WTC11 (cell line): ENCODE measurements around the gene ZSWIM6. TPM values are rescaled to one million over a fixed set of nuclear protein-coding genes. Genes with fewer than 3 reads are reported as not detected.

Experiments
- ATAC-seq: fragments of 200-7000 bp; cut with Tn5 transposase; 2 replicates; pipeline ENCODE4 v1.10.0; 2021; ENCODE audit warnings: mild to moderate bottlenecking, moderate library complexity
- CTCF ChIA-PET: fragments of 300-600 bp; sonication (Branson Sonifier 250); formaldehyde crosslinking; loops from one replicate; lab custom pipeline; 2021; ENCODE audit warnings: antibody characterized with exemption; lab: Charles Lee
- POLR2A ChIA-PET: fragments of 350-600 bp; sonication (Branson Sonifier 250); formaldehyde crosslinking; loops from one replicate; lab custom pipeline; 2021; ENCODE audit warnings: antibody characterized with exemption; lab: Charles Lee
- DNase-seq: peaks from one replicate; pipeline ENCODE4 v3.0.0; 2021; ENCODE audit warnings: low spot score
- H3K27ac Mint-ChIP-seq: 2 replicates; pipeline ENCODE4 v1.8.0; 2021; ENCODE audit warnings: mixed read lengths
- H3K27me3 Mint-ChIP-seq: 2 replicates; pipeline ENCODE4 v1.8.0; 2021; ENCODE audit warnings: low read depth, mild to moderate bottlenecking, moderate library complexity, mixed read lengths
- H3K36me3 Mint-ChIP-seq: 2 replicates; pipeline ENCODE4 v1.8.0; 2021; ENCODE audit warnings: mixed read lengths
- H3K4me1 Mint-ChIP-seq: 2 replicates; pipeline ENCODE4 v1.8.0; 2022; ENCODE audit warnings: mixed read lengths
- H3K4me3 Mint-ChIP-seq: 2 replicates; pipeline ENCODE4 v1.8.0; 2021; ENCODE audit warnings: mild to moderate bottlenecking, moderate library complexity, mixed read lengths
- H3K9me3 Mint-ChIP-seq: 2 replicates; pipeline ENCODE4 v1.8.0; 2021; ENCODE audit warnings: mixed read lengths
- EMX1 ChIP-seq: fragments of 250-450 bp; sonication (Bioruptor Pico); IDR thresholded peaks from 2 replicates; pipeline ENCODE4 v1.8.0; 2021; ENCODE audit warnings: mild to moderate bottlenecking
- ESRRA ChIP-seq: sonication (generic); formaldehyde crosslinking; IDR thresholded peaks from 2 replicates; pipeline ENCODE4 v1.8.1; 2022; ENCODE audit warnings: mild to moderate bottlenecking, missing genetic modification reagents, borderline replicate concordance
- FOXP1 ChIP-seq: sonication (generic); formaldehyde crosslinking; IDR thresholded peaks from 2 replicates; pipeline ENCODE4 v1.8.0; 2022; ENCODE audit warnings: missing genetic modification reagents, mild to moderate bottlenecking, moderate library complexity, borderline replicate concordance
- JAZF1 ChIP-seq: fragments of 250-450 bp; sonication (Bioruptor Pico); IDR thresholded peaks from 2 replicates; pipeline ENCODE4 v1.9.0; 2021; ENCODE audit warnings: moderate library complexity, mild to moderate bottlenecking, inconsistent platforms
- SMAD4 ChIP-seq: sonication (generic); formaldehyde crosslinking; IDR thresholded peaks from 2 replicates; pipeline ENCODE4 v1.8.0; 2022; ENCODE audit warnings: mild to moderate bottlenecking, missing genetic modification reagents
- ZNF219 ChIP-seq: sonication (generic); formaldehyde crosslinking; IDR thresholded peaks from 2 replicates; pipeline ENCODE4 v1.8.0; 2023; ENCODE audit warnings: missing genetic modification reagents, mild to moderate bottlenecking, borderline replicate concordance
- ZNF263 ChIP-seq: sonication (generic); formaldehyde crosslinking; IDR thresholded peaks from 2 replicates; pipeline ENCODE4 v1.8.1; 2022; ENCODE audit warnings: low read depth, mild to moderate bottlenecking, moderate library complexity, missing genetic modification reagents
- ZNF396 ChIP-seq: fragments of 250-450 bp; sonication (Bioruptor Pico); IDR thresholded peaks from 2 replicates; pipeline ENCODE4 v1.8.0; 2021; ENCODE audit warnings: mild to moderate bottlenecking, moderate library complexity, borderline replicate concordance
- total RNA-seq: library from RNA; stranded (reverse); gene quantifications from 3 replicates; pipeline ENCODE4 v1.2.3, GENCODE V29; 2021
- TF ChIP-seq, protein P1 (sequence below): fragments of 250-450 bp; sonication (Bioruptor Pico); IDR thresholded peaks from 2 replicates; pipeline ENCODE4 v1.9.0; 2021; ENCODE audit warnings: mild to moderate bottlenecking
- TF ChIP-seq, protein P2 (sequence below): sonication (generic); formaldehyde crosslinking; IDR thresholded peaks from 2 replicates; pipeline ENCODE4 v1.8.1; 2022; ENCODE audit warnings: low read depth, mild to moderate bottlenecking, moderate library complexity, missing genetic modification reagents, borderline replicate concordance
- TF ChIP-seq, protein P3 (sequence below): sonication (generic); formaldehyde crosslinking; IDR thresholded peaks from 2 replicates; pipeline ENCODE4 v1.8.0; 2022; ENCODE audit warnings: mild to moderate bottlenecking, missing genetic modification reagents
- TF ChIP-seq, protein P4 (sequence below): fragments of 250-450 bp; sonication (Bioruptor Pico); conservative IDR thresholded peaks from 2 replicates; pipeline ENCODE4 v1.9.0; 2021; ENCODE audit warnings: mild to moderate bottlenecking
- TF ChIP-seq, protein P5 (sequence below): sonication (generic); formaldehyde crosslinking; IDR thresholded peaks from 2 replicates; pipeline ENCODE4 v1.8.1; 2022; ENCODE audit warnings: mild to moderate bottlenecking, moderate library complexity, missing genetic modification reagents
- TF ChIP-seq, protein P6 (sequence below): fragments of 250-450 bp; sonication (Bioruptor Pico); IDR thresholded peaks from 2 replicates; pipeline ENCODE4 v1.9.0; 2021; ENCODE audit warnings: mild to moderate bottlenecking
- TF ChIP-seq, protein P7 (sequence below): sonication (generic); formaldehyde crosslinking; IDR thresholded peaks from 2 replicates; pipeline ENCODE4 v1.8.1; 2023; ENCODE audit warnings: mild to moderate bottlenecking, missing genetic modification reagents
- TF ChIP-seq, protein P8 (sequence below): sonication (generic); formaldehyde crosslinking; IDR thresholded peaks from 2 replicates; pipeline ENCODE4 v1.8.0; 2022; ENCODE audit warnings: mild to moderate bottlenecking, missing genetic modification reagents
- TF ChIP-seq, protein P9 (sequence below): sonication (generic); formaldehyde crosslinking; IDR thresholded peaks from 2 replicates; pipeline ENCODE4 v1.8.0; 2023; ENCODE audit warnings: missing genetic modification reagents, mild to moderate bottlenecking, borderline replicate concordance
- TF ChIP-seq, protein P10 (sequence below): fragments of 250-450 bp; sonication (Bioruptor Pico); IDR thresholded peaks from 2 replicates; pipeline ENCODE4 v2.1.2; 2022; ENCODE audit warnings: mild to moderate bottlenecking, moderate library complexity

Gene ZSWIM6
- total RNA-seq, 1 experiment from 2014 or later: 12.5 TPM

DNA sequence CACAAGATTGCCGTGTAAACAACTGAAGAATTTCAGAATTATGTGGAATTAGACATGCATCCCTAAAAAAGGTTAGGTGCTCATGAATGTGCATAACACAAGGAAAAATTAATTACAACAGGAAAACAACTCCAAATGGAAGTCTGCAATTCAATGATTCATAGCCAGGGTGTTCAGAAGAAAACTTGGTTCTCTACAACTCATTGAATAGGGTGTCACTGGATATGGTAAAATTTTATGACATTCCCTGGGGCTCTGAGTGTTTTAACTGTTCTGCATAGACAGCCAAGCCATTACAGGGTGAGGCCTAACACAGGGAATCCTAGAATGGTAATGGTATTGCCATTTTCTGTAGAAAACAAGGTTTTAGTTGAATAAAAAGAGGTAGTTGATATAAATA, 24.4 kb upstream of the ZSWIM6 start (continued):
- TF ChIP-seq, protein P1, sequence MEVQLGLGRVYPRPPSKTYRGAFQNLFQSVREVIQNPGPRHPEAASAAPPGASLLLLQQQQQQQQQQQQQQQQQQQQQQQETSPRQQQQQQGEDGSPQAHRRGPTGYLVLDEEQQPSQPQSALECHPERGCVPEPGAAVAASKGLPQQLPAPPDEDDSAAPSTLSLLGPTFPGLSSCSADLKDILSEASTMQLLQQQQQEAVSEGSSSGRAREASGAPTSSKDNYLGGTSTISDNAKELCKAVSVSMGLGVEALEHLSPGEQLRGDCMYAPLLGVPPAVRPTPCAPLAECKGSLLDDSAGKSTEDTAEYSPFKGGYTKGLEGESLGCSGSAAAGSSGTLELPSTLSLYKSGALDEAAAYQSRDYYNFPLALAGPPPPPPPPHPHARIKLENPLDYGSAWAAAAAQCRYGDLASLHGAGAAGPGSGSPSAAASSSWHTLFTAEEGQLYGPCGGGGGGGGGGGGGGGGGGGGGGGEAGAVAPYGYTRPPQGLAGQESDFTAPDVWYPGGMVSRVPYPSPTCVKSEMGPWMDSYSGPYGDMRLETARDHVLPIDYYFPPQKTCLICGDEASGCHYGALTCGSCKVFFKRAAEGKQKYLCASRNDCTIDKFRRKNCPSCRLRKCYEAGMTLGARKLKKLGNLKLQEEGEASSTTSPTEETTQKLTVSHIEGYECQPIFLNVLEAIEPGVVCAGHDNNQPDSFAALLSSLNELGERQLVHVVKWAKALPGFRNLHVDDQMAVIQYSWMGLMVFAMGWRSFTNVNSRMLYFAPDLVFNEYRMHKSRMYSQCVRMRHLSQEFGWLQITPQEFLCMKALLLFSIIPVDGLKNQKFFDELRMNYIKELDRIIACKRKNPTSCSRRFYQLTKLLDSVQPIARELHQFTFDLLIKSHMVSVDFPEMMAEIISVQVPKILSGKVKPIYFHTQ (CRISPR knock-in tag): no peak
- TF ChIP-seq ZNF263 (no peak), ESRRA (no peak)
- TF ChIP-seq, protein P2, sequence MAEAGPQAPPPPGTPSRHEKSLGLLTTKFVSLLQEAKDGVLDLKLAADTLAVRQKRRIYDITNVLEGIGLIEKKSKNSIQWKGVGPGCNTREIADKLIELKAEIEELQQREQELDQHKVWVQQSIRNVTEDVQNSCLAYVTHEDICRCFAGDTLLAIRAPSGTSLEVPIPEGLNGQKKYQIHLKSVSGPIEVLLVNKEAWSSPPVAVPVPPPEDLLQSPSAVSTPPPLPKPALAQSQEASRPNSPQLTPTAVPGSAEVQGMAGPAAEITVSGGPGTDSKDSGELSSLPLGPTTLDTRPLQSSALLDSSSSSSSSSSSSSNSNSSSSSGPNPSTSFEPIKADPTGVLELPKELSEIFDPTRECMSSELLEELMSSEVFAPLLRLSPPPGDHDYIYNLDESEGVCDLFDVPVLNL: no peak
- TF ChIP-seq, protein P3, sequence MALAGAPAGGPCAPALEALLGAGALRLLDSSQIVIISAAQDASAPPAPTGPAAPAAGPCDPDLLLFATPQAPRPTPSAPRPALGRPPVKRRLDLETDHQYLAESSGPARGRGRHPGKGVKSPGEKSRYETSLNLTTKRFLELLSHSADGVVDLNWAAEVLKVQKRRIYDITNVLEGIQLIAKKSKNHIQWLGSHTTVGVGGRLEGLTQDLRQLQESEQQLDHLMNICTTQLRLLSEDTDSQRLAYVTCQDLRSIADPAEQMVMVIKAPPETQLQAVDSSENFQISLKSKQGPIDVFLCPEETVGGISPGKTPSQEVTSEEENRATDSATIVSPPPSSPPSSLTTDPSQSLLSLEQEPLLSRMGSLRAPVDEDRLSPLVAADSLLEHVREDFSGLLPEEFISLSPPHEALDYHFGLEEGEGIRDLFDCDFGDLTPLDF: no peak
- TF ChIP-seq, protein P4, sequence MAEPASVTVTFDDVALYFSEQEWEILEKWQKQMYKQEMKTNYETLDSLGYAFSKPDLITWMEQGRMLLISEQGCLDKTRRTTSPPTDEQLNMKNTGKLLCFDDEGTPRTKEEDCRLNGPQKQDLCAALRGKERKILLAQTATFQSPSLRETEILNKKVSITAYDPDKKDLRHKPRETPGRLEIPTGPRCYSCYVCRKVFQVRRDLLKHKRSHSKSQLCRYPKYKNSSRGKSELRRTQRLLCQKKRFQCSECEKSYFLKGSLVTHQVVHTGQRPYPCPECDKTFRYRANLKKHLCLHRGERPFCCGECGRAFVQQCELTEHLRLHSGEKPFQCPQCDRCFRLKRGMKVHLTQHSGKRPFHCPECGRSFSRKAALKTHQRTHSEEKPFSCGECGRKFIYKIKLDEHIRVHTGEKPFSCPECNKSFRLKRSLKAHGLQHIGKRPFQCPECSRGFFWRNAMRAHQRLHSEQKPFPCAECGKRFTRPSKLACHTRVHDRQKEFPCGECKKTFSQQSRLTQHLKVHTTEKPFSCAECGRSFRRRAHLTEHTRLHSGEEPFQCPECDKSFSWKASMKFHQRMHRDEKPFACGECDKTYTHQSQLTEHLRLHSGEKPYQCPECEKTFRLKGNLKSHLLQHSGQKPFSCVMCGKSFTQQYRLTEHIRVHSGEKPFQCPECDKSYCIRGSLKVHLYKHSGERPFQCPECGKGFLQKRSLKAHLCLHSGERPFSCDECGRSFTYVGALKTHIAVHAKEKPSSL (CRISPR knock-in tag): no peak

DNA sequence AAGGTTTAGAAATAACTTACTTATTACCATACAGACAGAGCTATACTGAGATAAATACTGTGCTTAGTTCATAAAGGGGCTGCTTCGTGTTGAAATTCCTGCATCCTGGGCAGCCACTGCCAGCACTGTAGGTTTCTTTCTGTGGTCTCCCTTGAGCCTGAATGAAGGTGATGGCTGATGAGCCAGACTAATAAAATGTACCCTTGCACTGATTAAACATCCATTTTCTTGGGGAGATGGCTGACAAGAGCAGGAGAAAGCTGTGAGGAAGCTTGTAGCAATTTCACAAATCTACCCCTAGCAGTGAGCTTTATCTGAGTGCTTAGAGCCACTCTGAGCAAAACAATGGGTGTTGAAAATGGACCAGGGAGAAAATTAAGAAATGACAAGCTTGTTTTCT, 23.3 kb upstream of the ZSWIM6 start:
- ChIA-PET CTCF (interaction anchor here (0.6 kb wide), 1 partner anchor 89 kb away, joined by 3 read pairs; no protein-coding TSS in a partner anchor), POLR2A (no interaction called here)
- H3K4me3 Mint-ChIP-seq: no peak overlapping the region
- no peak overlapping the region for H3K27ac Mint-ChIP-seq
- DNase-seq: no peak
- H3K9me3 Mint-ChIP-seq: no peaks in the 10 kb centered on the region
- peaks cover 62% of the 10 kb centered on the region for H3K27me3 Mint-ChIP-seq
- no peak for ATAC-seq
- peaks cover 10% of the 10 kb centered on the region for H3K4me1 Mint-ChIP-seq
- H3K36me3 Mint-ChIP-seq: no peaks in the 10 kb centered on the region
- TF ChIP-seq ZNF219 (CRISPR knock-in tag) (no peak), ZNF396 (CRISPR knock-in tag) (no peak), EMX1 (CRISPR knock-in tag) (no peak), SMAD4 (CRISPR knock-in tag) (no peak), JAZF1 (CRISPR knock-in tag) (no peak), FOXP1 (CRISPR knock-in tag) (no peak)
- TF ChIP-seq, protein P5, sequence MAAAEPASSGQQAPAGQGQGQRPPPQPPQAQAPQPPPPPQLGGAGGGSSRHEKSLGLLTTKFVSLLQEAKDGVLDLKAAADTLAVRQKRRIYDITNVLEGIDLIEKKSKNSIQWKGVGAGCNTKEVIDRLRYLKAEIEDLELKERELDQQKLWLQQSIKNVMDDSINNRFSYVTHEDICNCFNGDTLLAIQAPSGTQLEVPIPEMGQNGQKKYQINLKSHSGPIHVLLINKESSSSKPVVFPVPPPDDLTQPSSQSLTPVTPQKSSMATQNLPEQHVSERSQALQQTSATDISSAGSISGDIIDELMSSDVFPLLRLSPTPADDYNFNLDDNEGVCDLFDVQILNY: no peak
- TF ChIP-seq, protein P6, sequence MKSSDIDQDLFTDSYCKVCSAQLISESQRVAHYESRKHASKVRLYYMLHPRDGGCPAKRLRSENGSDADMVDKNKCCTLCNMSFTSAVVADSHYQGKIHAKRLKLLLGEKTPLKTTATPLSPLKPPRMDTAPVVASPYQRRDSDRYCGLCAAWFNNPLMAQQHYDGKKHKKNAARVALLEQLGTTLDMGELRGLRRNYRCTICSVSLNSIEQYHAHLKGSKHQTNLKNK (CRISPR knock-in tag): no peak
- TF ChIP-seq, protein P7, sequence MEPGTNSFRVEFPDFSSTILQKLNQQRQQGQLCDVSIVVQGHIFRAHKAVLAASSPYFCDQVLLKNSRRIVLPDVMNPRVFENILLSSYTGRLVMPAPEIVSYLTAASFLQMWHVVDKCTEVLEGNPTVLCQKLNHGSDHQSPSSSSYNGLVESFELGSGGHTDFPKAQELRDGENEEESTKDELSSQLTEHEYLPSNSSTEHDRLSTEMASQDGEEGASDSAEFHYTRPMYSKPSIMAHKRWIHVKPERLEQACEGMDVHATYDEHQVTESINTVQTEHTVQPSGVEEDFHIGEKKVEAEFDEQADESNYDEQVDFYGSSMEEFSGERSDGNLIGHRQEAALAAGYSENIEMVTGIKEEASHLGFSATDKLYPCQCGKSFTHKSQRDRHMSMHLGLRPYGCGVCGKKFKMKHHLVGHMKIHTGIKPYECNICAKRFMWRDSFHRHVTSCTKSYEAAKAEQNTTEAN (CRISPR knock-in tag): no peak
- TF ChIP-seq, protein P8, sequence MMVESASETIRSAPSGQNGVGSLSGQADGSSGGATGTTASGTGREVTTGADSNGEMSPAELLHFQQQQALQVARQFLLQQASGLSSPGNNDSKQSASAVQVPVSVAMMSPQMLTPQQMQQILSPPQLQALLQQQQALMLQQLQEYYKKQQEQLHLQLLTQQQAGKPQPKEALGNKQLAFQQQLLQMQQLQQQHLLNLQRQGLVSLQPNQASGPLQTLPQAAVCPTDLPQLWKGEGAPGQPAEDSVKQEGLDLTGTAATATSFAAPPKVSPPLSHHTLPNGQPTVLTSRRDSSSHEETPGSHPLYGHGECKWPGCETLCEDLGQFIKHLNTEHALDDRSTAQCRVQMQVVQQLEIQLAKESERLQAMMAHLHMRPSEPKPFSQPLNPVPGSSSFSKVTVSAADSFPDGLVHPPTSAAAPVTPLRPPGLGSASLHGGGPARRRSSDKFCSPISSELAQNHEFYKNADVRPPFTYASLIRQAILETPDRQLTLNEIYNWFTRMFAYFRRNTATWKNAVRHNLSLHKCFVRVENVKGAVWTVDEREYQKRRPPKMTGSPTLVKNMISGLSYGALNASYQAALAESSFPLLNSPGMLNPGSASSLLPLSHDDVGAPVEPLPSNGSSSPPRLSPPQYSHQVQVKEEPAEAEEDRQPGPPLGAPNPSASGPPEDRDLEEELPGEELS (CRISPR knock-in tag): no peak
- TF ChIP-seq, protein P9, sequence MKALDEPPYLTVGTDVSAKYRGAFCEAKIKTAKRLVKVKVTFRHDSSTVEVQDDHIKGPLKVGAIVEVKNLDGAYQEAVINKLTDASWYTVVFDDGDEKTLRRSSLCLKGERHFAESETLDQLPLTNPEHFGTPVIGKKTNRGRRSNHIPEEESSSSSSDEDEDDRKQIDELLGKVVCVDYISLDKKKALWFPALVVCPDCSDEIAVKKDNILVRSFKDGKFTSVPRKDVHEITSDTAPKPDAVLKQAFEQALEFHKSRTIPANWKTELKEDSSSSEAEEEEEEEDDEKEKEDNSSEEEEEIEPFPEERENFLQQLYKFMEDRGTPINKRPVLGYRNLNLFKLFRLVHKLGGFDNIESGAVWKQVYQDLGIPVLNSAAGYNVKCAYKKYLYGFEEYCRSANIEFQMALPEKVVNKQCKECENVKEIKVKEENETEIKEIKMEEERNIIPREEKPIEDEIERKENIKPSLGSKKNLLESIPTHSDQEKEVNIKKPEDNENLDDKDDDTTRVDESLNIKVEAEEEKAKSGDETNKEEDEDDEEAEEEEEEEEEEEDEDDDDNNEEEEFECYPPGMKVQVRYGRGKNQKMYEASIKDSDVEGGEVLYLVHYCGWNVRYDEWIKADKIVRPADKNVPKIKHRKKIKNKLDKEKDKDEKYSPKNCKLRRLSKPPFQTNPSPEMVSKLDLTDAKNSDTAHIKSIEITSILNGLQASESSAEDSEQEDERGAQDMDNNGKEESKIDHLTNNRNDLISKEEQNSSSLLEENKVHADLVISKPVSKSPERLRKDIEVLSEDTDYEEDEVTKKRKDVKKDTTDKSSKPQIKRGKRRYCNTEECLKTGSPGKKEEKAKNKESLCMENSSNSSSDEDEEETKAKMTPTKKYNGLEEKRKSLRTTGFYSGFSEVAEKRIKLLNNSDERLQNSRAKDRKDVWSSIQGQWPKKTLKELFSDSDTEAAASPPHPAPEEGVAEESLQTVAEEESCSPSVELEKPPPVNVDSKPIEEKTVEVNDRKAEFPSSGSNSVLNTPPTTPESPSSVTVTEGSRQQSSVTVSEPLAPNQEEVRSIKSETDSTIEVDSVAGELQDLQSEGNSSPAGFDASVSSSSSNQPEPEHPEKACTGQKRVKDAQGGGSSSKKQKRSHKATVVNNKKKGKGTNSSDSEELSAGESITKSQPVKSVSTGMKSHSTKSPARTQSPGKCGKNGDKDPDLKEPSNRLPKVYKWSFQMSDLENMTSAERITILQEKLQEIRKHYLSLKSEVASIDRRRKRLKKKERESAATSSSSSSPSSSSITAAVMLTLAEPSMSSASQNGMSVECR (CRISPR knock-in tag): no peak
- TF ChIP-seq, protein P10, sequence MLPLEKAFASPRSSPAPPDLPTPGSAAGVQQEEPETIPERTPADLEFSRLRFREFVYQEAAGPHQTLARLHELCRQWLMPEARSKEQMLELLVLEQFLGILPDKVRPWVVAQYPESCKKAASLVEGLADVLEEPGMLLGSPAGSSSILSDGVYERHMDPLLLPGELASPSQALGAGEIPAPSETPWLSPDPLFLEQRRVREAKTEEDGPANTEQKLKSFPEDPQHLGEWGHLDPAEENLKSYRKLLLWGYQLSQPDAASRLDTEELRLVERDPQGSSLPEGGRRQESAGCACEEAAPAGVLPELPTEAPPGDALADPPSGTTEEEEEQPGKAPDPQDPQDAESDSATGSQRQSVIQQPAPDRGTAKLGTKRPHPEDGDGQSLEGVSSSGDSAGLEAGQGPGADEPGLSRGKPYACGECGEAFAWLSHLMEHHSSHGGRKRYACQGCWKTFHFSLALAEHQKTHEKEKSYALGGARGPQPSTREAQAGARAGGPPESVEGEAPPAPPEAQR (CRISPR knock-in tag): no peak
